Coronary artery (tissue), 2 donors: ENCODE data around the gene CRYGN.

Experiments used
- DNase-seq: peaks from one replicate; pipeline ENCODE4 v3.0.0-alpha.2; 2017; ENCODE audit warnings: low spot score
- H3K27ac ChIP-seq, 2 donors: fragments of 200-600 bp; sonication (generic); one replicate each; pipeline ENCODE4 v1.5.1; 2016 to 2019
- H3K4me3 ChIP-seq: fragments of 200-600 bp; sonication (generic); 2 replicates; pipeline ENCODE4 v1.5.1; 2016; ENCODE audit warnings: mild to moderate bottlenecking, moderate library complexity
- CTCF ChIP-seq: fragments of 200-600 bp; sonication (generic); IDR thresholded peaks from one replicate; pipeline ENCODE4 v1.5.1; 2019; ENCODE audit warnings: antibody characterized with exemption

Gene CRYGN, protein sequence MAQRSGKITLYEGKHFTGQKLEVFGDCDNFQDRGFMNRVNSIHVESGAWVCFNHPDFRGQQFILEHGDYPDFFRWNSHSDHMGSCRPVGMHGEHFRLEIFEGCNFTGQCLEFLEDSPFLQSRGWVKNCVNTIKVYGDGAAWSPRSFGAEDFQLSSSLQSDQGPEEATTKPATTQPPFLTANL

DNA sequence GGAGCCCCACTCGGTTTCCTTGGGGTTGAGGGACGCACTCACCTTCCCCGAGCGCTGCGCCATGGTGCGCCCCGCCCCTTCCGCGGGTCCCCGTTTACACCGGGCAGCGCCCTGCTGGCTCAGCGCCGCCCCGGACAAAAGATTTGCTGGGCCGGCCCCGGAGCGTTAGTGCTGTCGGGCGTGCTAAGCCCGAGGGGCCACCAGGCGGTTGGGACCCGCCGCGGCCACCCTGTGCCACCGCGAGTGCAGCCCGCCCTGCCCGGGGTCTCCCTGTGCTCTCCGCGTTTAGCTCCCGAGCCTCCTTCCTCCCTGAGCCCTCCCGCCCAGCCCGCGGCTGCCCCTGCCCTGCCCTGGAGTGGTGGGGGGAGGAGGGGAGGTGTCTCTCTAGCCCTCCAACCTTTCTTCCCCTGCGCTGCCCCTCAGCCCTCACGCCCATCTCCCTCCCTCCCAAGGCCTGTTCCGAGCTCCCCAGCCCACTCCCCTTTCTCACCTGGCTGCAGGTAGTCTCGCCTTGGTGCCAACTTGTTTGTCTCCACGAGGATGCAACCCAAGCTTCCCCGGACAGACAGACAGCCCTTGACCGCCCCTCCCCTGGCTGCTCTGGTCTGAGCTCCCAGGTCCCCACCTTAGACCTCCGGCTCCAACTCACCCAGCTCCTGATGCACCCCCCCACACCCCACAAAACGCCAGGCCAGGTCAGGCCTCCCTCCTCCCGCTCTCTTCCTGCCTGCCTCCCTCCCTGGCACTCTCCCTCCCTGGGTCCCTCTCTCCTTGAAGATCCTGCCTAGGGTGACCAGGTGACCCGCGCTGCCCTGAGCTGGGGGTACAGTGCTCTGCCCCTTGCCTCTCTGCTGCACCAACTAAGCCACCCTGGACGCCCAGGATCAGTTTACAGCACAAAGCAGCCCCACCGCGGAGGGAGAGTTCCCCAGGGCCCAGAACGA is at the start of gene CRYGN:
TSS of gene CRYGN (minus strand) at position 287 of the 944 bp plus-strand sequence. CDS start at position 63, 224 bp downstream.
- DNase-seq: no peak
- TF ChIP-seq CTCF: no peak
- H3K27ac ChIP-seq: peak within 1 kb of the TSS; percentile 61 to 84
- H3K4me3 ChIP-seq: peak within 1 kb of the TSS; percentile 57

- Histone ChIP-seq H3K27ac (peak overlapping the region in 1 of 2 donors; percentile 21), H3K4me3 (no peak overlapping the region)
- no peak for TF ChIP-seq CTCF
These were observed 49.6 kb upstream of the CRYGN start for GRCh38 chr7:151489498-151489897.

GRCh38 chr7:151488096-151488495 is 48.2 kb upstream of the CRYGN start:
- no peak for TF ChIP-seq CTCF
- no peak overlapping the region for H3K27ac ChIP-seq

More at GRCh38 chr7:151489498-151489897, 49.6 kb upstream of the CRYGN start:
- no peak for DNase-seq

GRCh38 chr7:151487228-151487627 is 47.3 kb upstream of the CRYGN start:
- Histone ChIP-seq H3K4me3 (no peak overlapping the region), H3K27ac (no peak overlapping the region)
- no peak for TF ChIP-seq CTCF
- DNase-seq: no peak

More at GRCh38 chr7:151488096-151488495, 48.2 kb upstream of the CRYGN start:
- no peak overlapping the region for H3K4me3 ChIP-seq
- DNase-seq: no peak

DNA sequence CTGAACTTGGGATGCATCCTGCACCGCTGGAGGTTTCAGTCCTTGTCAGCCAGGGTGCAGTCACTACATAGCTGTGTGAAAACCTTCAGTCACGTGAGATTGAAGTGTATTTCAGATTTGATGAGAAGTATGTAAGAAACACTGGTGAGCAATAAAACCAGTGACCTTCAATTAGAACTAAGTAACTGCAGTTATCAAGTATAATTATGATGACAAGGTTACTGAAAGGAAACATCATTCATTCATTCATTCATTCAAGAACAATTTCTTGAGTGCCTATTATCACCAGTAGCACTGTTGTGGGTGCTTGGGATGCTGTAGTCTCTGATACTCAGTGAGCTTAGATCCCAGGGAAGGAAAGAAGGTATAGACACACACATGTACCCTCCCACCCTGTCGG is 46.1 kb upstream of the CRYGN start:
- no peak for TF ChIP-seq CTCF
- Histone ChIP-seq H3K27ac (no peak overlapping the region), H3K4me3 (no peak overlapping the region)
- no peak for DNase-seq

- H3K4me3 ChIP-seq: no peak overlapping the region
- H3K27ac ChIP-seq: peak overlapping the region in 1 of 2 donors; percentile 5
- TF ChIP-seq CTCF: no peak
- no peak for DNase-seq
These were observed 45.2 kb upstream of the CRYGN start for GRCh38 chr7:151484971-151485707.
